SKM-1 (cell line): Measurements from ENCODE around the gene SLFN5.
A peak's percentile ranks its signal among the peaks of the same experiment; 100 is the strongest.
"Not testable (repeated sequence)": the region's sequence is repeated elsewhere in the genome, so short reads cannot be mapped to it uniquely, and the experiment has no call there.

ENCODE experiments used
- DNase-seq: peaks from one replicate; lab custom pipeline; 2025; ENCODE audit not compliant: unreplicated experiment; lab: John Stamatoyannopoulos, UW

Gene SLFN5

DNA sequence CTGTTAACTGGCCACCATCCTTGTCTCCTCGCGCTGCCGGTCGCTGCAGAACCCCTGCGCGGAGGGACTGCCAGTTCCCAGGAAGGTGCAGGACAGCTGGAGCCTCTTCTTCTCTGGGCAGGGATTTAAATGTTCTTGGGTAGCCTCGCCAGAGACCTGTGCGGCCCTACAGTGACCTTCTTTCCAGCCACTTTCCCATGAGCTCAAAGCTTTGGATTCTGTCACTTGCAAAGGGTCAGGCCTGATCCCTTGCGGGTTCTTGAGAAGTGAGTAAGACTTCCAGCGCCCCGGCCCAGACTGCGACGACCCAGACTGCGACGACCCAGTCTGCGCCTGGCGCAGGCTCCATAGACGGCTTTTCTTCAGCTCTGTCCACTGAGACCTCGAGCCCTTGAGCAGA is 1.4 kb upstream of the SLFN5 start:
- DNase-seq, result no peak

DNA sequence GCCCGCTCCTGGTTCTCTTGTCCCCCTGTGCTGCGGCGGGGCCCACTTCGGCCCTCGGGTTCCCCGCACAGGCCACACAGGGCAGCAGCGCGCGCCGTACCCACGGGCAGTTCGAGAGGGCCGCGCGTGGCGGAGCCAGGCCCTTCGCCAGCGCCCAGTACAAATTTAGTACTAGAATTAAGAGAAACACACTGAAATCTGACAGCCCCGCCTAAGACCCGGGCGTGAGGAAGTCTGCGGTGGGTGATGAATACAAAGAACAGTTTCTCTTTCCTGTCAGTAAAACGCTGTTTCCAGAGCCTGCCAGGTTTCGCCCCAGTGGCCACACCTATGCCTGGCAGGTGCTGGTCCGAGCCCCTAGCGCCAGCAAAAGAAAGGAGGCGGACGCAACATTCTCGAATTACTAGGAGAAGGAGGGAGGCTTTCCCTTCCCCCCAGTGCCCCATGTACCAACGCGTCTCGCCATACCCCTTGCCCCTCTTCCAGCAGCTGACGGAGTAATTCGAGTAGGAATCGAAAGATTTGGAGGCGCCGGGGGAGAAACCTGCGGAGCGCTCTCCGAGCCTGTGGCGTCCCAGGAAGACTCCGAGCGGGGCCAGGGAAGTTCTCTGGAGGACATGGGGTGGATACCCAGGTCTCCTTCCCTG is 591 bp upstream of the SLFN5 start:
- DNase-seq, result peak; percentile 60

DNA sequence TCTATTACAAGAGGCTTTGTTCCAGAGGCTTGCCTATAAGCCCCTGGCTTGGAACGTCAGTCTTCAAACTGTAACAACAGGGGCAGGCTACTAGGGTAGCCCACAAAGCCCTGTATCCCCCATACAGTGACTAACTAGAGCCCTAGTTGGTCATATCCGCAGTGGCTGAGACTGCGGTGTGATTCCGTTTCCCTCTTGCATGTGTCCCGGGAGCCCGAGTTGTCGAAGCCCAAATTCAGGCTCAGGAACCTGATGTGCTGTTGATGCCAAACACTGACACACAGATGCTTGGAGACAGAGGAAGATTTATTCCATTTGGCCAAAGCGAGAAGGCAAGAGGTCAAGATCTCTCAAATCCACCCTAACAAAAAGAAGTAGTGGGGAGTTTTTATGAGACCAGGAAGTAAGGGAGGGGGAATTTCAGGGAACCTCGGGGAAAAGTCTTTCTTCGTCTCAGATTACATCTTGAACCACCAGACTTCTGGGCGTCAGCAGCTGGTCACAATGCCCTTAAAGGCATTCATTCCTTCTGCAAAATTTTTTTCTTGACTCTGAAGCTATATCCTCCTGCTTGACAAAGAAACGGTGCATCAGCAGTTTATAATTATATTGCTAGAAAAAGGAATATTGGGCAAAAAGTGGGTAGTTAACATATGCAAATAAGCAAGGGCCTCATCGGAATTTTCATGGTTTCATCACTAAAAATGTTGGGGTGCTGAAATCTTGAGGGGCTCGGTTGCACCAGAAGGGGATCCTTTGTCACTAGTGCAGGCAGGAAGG is 879 bp downstream of the SLFN5 start:
- no peak for DNase-seq

DNA sequence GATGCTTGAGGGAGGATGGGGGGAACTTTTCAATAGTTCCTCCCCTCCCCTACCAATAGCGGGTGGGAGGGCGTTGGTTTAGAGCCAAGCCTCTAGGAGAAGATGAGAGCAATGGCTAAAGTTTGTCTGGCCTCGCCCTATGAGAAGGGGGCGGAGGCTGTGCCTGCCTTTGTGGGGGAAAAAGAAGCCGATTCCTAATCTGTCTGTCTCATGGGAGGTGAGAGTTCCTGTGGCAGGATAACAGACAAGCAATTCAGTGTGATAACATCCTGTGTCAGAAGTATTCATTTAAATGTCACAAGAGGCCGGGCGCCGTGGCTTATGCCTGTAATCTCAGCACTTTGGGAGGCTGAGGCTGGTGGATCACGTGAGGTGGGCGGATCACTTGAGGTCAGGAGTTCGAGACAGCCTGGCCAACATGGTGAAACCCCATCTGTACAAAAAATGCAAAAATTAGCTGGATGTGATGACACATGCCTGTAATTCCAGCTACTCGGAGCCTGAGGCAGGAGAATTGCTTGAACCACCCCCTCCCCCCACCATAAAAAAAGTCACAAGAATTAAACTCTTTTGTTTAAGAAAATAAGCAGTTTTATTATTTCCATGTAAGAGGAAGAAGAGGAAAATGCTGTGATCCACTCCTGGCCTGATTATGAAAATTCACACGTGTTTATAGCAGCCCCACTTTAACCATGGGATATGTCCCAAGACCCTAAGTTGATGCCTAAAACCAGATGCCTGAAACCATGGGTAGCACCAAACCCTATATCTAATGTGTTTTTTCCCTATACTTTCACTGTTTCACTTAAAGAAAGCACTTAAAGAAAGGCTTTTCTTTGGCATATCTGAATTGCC is 1.7 kb downstream of the SLFN5 start:
- no peak for DNase-seq

DNA sequence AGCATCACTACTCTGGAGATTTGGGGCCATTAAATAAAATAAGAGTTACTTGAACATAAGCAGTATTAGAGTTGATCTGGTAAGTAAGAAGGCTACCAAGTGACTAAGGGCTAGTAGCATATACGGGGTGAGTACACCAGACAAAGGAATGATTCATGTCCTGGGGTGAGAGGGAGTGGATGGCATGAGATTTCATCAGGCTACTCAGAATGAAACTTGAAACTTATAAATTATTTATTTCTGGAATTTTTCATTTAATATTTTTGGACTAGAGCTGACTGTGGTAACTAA is 2.3 kb downstream of the SLFN5 start:
- no peak for DNase-seq

DNA sequence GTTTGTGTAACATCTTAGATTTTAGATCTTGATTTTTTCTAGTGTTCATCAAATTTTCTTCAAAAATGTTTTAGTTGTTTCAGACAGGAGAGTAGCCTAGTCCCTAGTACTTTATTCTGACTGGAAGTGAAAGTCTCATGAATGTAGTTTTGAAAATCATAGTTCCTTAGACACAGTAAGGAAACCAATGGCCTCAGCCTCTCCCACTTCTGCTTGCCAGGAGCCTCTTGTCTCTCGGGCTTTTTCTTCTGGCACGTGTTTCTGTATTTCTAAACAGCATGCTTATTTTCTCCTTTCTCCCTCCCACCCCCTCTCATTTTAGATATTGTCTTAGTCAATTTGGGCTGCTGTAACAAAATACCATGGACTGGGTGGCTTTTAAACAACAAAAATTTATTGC is 9.8 kb downstream of the SLFN5 start:
- no peak for DNase-seq

DNA sequence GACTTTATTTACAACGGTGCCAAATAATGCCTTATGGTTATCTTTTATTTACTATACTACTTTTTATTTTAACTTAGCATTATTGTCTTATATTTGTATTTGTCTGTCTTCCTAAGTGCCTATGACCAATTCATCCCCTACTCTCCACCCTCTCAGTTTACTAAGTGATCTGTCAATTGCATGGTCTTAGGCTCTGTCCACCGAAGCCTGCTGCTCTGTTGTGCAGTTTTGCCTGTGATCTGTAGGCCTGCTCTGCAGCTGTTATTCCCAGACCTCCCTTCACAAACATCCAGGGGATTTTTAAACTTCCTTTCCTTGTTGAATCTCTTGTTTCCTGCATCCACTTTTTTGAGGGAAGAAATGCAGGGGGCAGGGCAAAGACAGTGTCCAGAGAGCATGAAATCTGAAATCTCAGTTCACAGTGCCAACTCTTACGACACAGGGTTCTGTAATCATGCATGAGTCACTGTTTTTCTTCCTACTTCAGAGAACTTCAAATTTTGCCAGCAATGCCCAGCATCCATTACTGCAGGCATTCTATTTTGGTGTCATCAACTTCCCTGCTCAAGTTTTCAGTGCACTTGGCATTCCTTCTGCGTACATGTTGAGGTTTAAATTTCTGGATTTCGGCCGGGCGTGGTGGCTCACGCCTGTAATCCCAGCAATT is 11.4 kb downstream of the SLFN5 start:
- DNase-seq, result peak; percentile 20

DNA sequence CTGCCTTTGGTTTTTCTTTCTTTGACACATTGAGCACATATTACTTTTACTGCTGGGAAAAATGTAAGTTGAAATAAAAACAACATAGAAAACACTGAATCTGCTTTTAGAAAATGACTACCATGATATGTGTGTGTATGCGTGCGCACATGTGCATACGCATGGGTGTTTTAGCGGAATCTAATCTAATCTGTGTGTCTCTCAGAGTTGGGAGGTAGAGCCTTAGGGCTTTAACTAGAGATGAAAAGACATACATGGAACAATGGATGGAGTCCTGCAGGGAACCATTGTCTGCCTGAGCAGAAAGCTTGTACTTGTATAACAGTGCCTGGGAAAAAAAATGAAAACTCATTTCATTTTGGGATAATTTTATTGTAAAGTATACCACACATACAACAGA is 12.4 kb downstream of the SLFN5 start:
- DNase-seq, result no peak

DNA sequence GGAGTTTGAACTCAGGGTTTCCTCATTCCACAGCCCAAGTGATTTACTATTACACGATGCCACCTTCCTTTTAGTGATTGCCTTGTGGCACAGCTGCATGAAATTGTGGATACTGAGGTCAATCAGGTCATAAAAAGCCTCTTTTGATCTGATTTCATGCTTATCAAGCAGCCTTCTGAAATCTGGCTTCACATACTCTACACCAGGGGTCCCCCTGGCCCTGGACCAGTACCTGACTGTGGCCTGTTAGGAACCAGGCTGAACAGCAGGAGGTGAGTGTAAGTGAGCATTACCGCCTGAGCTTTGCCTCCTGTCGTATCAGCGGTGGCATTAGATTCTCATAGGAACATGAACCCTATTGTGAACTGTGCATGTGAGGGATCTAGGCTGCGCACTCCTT is 13.8 kb downstream of the SLFN5 start:
- no peak for DNase-seq

DNA sequence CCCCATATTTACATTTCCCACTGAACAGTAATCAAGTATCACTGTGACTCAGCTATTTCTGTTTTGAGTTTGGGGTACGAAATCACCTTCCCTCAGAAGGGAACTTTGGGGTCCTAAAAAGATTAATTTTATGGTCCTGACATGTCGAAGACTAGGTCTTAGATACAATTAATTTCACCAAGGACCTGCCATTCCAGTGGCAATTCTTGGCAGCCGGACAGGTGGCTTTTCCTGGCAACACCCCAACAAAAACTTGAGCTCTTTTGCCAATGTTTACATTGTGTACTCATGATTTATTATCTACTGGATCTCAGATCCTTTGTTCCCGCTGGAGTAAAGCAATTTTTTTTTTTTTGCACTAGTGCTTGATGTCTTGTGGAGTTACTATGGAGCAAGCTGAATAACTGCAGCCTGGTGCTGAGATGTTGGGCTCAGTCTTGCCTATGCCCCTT is 14.4 kb downstream of the SLFN5 start:
- no peak for DNase-seq

DNA sequence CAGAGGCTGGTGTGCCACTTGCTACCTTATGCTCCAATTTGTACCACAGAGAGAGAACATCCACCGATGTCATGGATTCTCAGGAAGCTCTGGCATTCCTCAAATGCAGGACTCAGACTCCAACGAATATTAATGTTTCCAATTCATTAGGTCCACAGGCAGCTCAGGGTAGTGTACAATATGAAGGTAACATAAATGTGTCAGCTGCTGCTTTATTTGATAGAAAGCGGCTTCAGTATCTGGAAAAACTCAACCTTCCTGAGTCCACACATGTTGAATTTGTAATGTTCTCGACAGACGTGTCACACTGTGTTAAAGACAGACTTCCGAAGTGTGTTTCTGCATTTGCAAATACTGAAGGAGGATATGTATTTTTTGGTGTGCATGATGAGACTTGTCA is 16.1 kb downstream of the SLFN5 start:
- DNase-seq, result no peak

DNA sequence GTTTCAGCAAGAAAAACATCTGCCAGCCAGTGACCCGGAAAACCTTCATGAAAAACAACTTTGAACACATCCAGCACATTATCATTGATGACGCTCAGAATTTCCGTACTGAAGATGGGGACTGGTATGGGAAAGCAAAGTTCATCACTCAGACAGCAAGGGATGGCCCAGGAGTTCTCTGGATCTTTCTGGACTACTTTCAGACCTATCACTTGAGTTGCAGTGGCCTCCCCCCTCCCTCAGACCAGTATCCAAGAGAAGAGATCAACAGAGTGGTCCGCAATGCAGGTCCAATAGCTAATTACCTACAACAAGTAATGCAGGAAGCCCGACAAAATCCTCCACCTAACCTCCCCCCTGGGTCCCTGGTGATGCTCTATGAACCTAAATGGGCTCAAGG is 22.2 kb downstream of the SLFN5 start:
- DNase-seq, result no peak

DNA sequence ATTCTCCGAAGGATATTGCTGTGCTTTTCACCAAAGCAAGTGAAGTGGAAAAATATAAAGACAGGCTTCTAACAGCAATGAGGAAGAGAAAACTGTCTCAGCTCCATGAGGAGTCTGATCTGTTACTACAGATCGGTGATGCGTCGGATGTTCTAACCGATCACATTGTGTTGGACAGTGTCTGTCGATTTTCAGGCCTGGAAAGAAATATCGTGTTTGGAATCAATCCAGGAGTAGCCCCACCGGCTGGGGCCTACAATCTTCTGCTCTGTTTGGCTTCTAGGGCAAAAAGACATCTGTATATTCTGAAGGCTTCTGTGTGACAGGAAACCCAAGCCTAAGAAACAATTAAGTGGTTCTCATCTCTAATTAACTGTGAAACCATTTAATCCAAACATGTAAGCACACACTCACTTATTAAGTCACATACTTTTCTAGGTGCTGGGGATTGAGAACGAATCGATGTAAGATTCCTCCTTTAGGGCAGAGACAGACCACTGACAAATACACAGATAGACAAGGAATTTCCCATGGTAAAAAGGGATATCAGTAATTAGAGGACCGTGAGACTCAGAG is 22.8 kb downstream of the SLFN5 start:
- DNase-seq, result no peak

DNA sequence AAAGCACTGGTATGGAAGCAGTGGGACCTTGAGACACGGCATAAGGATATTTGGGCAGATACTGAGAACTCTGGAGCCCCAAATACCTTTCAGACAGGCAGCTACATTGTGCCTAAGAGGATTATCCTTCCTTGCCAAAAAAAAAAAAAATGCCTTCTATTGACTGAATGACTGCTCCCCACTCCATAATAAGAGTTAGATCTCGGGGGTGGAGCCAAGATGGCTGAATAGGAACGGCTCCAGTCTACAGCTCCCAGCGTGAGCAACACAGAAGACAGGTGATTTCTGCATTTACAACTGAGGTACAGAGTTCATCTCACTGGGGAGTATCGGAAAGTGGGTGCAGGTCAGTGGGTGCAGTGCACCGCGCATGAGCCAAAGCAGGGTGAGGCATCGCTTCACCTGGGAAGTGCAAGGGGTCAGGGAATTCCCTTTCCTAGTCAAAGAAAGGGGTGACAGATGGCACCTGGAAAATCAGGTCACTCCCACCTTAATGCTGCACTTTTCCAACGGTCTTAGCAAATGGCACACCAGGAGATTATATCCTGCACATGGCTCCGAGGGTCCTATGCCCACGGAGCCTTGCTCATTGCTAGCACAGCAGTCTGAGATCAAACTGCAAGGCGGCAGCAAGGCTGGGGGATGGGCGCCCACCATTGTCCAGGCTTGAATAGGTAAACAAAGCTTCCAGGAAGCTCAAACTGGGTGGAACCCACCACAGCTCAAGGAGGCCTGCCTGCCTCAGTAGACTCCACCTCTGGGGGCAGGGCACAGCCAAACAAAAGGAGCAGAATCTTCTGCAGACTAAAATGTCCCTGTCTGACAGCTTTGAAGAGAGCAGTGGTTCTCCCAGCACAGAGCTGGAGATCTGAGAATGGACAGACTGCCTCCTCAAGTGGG is 31.5 kb downstream of the SLFN5 start:
- DNase-seq, result not testable (repeated sequence)

DNA sequence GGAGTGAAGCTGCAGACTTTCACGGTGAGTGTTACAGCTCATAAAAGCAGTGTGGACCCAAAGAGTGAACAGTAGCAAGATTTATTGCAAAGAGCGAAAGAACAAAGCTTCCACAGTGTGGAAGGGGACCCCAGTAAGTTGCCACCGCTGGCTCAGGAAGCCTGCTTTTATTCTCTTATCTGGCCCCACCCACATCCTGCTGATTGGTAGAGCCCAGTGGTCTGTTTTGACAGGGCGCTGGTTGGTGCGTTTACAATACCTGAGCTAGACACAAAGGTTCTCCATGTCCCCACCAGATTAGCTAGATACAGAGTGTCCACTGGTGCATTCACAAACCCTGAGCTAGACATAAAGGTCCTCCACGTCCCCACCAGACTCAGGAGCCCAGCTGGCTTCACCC is 35.6 kb downstream of the SLFN5 start:
- not testable (repeated sequence) for DNase-seq

DNA sequence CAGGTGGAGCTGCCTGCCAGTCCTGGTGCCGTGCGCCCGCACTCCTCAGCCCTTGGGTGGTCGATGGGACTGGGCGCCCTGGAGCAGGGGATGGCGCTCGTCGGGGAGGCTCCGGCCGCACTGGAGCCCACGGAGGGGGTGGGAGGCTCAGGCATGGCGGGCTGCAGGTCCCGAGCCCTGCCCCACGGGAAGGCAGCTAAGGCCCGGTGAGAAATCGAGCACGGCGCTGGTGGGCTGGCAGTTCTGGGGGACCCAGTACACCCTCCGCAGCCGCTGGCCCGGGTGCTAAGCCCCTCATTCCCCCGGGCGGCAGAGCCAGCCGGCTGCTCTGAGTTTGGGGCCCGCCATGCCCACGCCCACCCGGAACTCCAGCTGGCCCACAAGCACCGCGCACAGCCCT is 36.0 kb downstream of the SLFN5 start:
- DNase-seq, result not testable (repeated sequence)

DNA sequence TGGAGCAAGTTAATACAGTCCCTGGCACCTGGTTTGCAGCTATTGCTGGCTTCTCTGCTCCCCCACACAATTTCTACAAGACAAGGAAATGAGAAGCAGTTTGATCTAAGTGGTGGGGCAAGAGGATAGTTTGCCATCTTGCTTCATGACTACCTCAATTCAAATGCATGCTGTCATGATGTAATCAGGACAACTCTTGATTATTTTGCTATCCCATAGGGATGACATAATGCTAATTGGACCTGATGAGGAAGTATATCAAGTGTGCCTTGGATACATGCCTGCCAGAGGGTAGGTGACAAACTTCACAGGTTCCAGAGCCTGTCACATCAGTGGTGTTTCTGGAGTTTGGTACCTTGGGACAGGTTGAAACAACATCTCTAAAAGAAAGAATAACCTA is 40.9 kb downstream of the SLFN5 start:
- no peak for DNase-seq

DNA sequence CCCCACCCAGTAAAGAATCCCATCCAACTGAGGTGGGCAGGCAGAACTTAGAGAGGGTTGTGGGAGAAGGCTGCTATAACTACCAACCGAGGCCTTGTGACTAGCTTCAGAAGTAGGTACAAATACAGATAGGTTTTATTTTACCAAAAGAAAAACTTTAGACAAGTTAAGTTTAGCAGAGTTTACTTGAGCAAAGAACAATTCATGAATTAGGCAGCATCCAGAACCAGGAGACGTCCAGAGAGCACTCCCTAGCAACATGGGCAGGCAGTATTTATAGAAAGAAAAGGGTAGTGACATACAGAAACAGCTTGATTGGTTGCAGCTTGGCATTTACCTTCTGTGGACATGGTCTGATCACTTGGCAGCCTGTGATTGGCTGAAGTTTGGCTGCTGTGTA is 42.1 kb downstream of the SLFN5 start:
- DNase-seq, result no peak

DNA sequence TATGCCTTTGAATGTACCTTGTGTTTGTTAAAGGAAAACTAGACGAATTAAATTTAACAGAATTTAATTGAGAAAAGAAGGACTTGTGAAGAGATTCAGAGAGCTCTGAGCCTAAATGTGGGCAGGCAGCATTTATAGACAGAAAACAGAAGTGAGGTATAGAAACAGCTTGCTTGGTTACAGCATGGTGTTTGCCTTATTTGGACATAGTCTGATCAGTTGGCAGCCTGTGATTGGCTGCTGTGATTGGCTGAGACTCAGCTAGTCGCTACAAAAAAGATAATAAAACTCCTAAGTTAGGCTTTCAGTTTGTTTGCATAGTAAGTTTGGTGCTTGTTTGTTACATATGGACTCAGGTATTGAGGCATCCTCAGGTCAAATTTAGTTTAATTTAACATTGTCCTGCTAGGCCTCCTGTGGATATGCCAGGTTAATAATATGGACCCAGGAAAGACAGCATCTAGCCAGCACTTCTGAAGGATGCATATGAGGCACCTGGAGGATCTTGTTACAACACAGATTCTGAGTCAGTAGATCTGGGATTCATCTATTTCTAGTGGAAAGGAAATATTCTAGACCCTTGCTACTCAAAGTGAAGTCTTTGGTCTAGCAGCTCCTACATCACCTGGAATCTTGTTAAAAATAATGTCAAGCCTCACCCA is 43.4 kb downstream of the SLFN5 start:
- DNase-seq, result no peak
